OCI-LY1 (cell line): Measurements from ENCODE around the gene RPL36A.

Experiments
- EZH2 ChIP-seq: fragments of 200-600 bp; sonication (generic), shearing (Covaris generic); IDR thresholded peaks from 2 replicates; pipeline ENCODE4 v1.8.0; 2017; ENCODE audit warnings: borderline replicate concordance, mixed run types, mild to moderate bottlenecking, antibody characterized with exemption, low read length, moderate library complexity, mixed read lengths
- TF ChIP-seq, protein P1 (sequence below): fragments of 200-600 bp; sonication (generic), shearing (Covaris generic); IDR thresholded peaks from 2 replicates; pipeline ENCODE4 v1.5.1; 2017; ENCODE audit warnings: mild to moderate bottlenecking, antibody characterized with exemption, low read length, moderate library complexity, mixed read lengths

GRCh38 chrX:101377547-101377946 lies 13.3 kb upstream of the RPL36A start:
- TF ChIP-seq, protein P1, sequence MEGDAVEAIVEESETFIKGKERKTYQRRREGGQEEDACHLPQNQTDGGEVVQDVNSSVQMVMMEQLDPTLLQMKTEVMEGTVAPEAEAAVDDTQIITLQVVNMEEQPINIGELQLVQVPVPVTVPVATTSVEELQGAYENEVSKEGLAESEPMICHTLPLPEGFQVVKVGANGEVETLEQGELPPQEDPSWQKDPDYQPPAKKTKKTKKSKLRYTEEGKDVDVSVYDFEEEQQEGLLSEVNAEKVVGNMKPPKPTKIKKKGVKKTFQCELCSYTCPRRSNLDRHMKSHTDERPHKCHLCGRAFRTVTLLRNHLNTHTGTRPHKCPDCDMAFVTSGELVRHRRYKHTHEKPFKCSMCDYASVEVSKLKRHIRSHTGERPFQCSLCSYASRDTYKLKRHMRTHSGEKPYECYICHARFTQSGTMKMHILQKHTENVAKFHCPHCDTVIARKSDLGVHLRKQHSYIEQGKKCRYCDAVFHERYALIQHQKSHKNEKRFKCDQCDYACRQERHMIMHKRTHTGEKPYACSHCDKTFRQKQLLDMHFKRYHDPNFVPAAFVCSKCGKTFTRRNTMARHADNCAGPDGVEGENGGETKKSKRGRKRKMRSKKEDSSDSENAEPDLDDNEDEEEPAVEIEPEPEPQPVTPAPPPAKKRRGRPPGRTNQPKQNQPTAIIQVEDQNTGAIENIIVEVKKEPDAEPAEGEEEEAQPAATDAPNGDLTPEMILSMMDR = no peak
- TF ChIP-seq EZH2 = no peak
